ENCODE measurements around the gene FLNB.

DNA sequence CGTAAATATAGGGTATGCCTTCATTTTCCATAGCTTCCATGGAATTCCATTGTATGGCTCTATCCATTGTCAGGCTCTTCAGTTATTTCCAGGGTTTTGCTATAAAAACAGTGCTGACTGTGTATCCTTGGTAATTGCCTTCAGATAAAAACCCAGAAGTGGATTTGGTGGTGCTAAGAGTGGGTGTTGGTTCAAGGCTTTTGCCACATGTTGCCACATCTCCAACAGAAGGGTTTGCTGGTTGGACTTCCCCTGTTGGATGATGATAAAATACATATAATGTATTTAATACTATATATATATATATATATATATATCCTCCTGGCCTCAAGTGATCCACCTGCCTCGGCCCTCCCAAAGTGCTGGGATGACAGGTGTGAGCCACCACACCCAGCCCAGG, 97.8 kb downstream of the FLNB start:
- no peak for TF ChIP-seq EZH2 (IDR thresholded peaks at IDR 0.05)
- TF ChIP-seq, protein P1, sequence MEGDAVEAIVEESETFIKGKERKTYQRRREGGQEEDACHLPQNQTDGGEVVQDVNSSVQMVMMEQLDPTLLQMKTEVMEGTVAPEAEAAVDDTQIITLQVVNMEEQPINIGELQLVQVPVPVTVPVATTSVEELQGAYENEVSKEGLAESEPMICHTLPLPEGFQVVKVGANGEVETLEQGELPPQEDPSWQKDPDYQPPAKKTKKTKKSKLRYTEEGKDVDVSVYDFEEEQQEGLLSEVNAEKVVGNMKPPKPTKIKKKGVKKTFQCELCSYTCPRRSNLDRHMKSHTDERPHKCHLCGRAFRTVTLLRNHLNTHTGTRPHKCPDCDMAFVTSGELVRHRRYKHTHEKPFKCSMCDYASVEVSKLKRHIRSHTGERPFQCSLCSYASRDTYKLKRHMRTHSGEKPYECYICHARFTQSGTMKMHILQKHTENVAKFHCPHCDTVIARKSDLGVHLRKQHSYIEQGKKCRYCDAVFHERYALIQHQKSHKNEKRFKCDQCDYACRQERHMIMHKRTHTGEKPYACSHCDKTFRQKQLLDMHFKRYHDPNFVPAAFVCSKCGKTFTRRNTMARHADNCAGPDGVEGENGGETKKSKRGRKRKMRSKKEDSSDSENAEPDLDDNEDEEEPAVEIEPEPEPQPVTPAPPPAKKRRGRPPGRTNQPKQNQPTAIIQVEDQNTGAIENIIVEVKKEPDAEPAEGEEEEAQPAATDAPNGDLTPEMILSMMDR (IDR thresholded peaks at IDR 0.05), result no peak
